ENCODE data around the gene SELENOT.

Gene SELENOT

GRCh38 chr3:150623945-150624344, 20.8 kb downstream of the SELENOT start:
- Histone ChIP-seq H2AFZ (ENCODE audit: low read length) (no peak overlapping the region), H4K20me1 (ENCODE audit: insufficient read depth, low read length, poor library complexity, severe bottlenecking) (peaks cover 38% of the 10 kb centered on the region), H3K79me2 (ENCODE audit: insufficient read depth, low read length) (peaks cover 47% of the 10 kb centered on the region), H3K9me3 (ENCODE audit: insufficient read depth, low read depth, low read length) (no peaks in the 10 kb centered on the region), H3K4me3 (ENCODE audit: low read length, poor library complexity, severe bottlenecking) (no peak overlapping the region), H3K9me2 (replicated peaks; ENCODE audit: low read depth, low read length) (no peaks in the 10 kb centered on the region), H3K4me2 (ENCODE audit: low read depth, low read length, poor library complexity, severe bottlenecking) (no peak overlapping the region), H3K36me3 (ENCODE audit: insufficient read depth, low read length) (peaks cover 51% of the 10 kb centered on the region), H3K9ac (ENCODE audit: low read depth, low read length, poor library complexity, severe bottlenecking) (no peak overlapping the region), H3K27me3 (ENCODE audit: insufficient read depth, low read length, poor library complexity, severe bottlenecking) (no peaks in the 10 kb centered on the region), H3K4me1 (ENCODE audit: insufficient read depth, low read length, poor library complexity, severe bottlenecking) (peaks cover 14% of the 10 kb centered on the region), H3F3A (ENCODE audit: low read depth) (peaks cover 3% of the 10 kb centered on the region; the same call in 1 of the 2 replicates)
- TF ChIP-seq EZH2phosphoT487 (IDR thresholded peaks at IDR 0.05; ENCODE audit: borderline replicate concordance), result no peak
- TF ChIP-seq, protein P1, sequence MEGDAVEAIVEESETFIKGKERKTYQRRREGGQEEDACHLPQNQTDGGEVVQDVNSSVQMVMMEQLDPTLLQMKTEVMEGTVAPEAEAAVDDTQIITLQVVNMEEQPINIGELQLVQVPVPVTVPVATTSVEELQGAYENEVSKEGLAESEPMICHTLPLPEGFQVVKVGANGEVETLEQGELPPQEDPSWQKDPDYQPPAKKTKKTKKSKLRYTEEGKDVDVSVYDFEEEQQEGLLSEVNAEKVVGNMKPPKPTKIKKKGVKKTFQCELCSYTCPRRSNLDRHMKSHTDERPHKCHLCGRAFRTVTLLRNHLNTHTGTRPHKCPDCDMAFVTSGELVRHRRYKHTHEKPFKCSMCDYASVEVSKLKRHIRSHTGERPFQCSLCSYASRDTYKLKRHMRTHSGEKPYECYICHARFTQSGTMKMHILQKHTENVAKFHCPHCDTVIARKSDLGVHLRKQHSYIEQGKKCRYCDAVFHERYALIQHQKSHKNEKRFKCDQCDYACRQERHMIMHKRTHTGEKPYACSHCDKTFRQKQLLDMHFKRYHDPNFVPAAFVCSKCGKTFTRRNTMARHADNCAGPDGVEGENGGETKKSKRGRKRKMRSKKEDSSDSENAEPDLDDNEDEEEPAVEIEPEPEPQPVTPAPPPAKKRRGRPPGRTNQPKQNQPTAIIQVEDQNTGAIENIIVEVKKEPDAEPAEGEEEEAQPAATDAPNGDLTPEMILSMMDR (conservative IDR thresholded peaks at IDR 0.05; ENCODE audit: low read length), result no peak

DNA sequence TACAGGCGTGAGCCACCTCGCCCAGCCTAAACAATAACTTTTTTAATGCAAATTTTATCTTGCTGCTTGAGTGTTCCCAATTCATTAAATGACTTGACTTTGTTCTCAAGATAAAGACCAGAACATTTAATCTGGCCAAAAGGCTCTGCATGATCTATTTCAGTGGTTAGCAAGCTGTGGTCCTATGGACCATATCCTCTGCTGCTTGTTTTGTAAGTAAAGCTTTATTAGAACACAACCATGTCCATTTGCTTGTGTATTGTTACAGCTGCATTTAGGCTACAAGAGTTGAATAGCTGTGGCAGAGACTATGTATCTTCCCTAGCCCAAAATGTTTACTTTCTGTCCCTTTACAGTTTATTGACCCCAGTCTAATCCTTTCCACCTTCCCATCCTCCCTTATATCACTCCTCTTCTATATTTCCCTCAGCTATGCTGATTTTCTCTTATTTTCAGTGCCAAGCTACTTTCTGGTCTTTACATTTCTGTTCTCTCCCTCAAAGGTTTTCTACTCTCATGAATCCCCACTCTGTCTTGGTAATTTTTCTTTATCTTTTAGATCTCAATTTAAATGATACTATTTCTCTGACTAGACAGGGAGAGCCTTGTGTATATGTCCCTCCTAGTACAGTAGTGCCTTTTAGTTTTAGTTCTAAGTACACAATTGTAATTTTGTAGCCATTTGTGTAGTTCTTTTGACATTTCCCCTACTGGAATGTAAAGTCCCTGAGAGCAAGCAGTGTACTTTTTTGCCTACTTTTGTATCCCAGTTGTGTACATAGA, 23.2 kb downstream of the SELENOT start:
- no peaks in the 10 kb centered on the region for H3F3A ChIP-seq (ENCODE audit: low read depth)
- H3K79me2 ChIP-seq (ENCODE audit: insufficient read depth, low read length), result peaks cover 26% of the 10 kb centered on the region
- TF ChIP-seq, protein P1 (conservative IDR thresholded peaks at IDR 0.05; ENCODE audit: low read length), result no peak
- TF ChIP-seq EZH2phosphoT487 (IDR thresholded peaks at IDR 0.05; ENCODE audit: borderline replicate concordance), result no peak
- H3K36me3 ChIP-seq (ENCODE audit: insufficient read depth, low read length), result peaks cover 62% of the 10 kb centered on the region
- no peaks in the 10 kb centered on the region for H3K27me3 ChIP-seq (ENCODE audit: insufficient read depth, low read length, poor library complexity, severe bottlenecking)
- H3K4me1 ChIP-seq (ENCODE audit: insufficient read depth, low read length, poor library complexity, severe bottlenecking), result peaks cover 10% of the 10 kb centered on the region
- no peak overlapping the region for H2AFZ ChIP-seq (ENCODE audit: low read length)
- no peaks in the 10 kb centered on the region for H3K9me3 ChIP-seq (ENCODE audit: insufficient read depth, low read depth, low read length)
- H3K9me2 ChIP-seq (replicated peaks; ENCODE audit: low read depth, low read length), result no peaks in the 10 kb centered on the region
- no peak overlapping the region for H3K4me2 ChIP-seq (ENCODE audit: low read depth, low read length, poor library complexity, severe bottlenecking)
- peaks cover 24% of the 10 kb centered on the region for H4K20me1 ChIP-seq (ENCODE audit: insufficient read depth, low read length, poor library complexity, severe bottlenecking)
- no peak overlapping the region for H3K4me3 ChIP-seq (ENCODE audit: low read length, poor library complexity, severe bottlenecking)
- H3K9ac ChIP-seq (ENCODE audit: low read depth, low read length, poor library complexity, severe bottlenecking), result no peak overlapping the region

GRCh38 chr3:150627557-150627956, 24.4 kb downstream of the SELENOT start:
- Histone ChIP-seq H3K9me2 (replicated peaks; ENCODE audit: low read depth, low read length) (no peaks in the 10 kb centered on the region), H3K79me2 (ENCODE audit: insufficient read depth, low read length) (peaks cover 14% of the 10 kb centered on the region; the same call in 1 of the 2 replicates), H3K4me1 (ENCODE audit: insufficient read depth, low read length, poor library complexity, severe bottlenecking) (no peaks in the 10 kb centered on the region), H2AFZ (ENCODE audit: low read length) (no peak overlapping the region), H3K27me3 (ENCODE audit: insufficient read depth, low read length, poor library complexity, severe bottlenecking) (no peaks in the 10 kb centered on the region), H3K4me3 (ENCODE audit: low read length, poor library complexity, severe bottlenecking) (no peak overlapping the region), H3K9ac (ENCODE audit: low read depth, low read length, poor library complexity, severe bottlenecking) (no peak overlapping the region), H3K9me3 (ENCODE audit: insufficient read depth, low read depth, low read length) (no peaks in the 10 kb centered on the region), H3K36me3 (ENCODE audit: insufficient read depth, low read length) (peaks cover 64% of the 10 kb centered on the region), H3K4me2 (ENCODE audit: low read depth, low read length, poor library complexity, severe bottlenecking) (no peak overlapping the region), H3F3A (ENCODE audit: low read depth) (no peaks in the 10 kb centered on the region), H4K20me1 (ENCODE audit: insufficient read depth, low read length, poor library complexity, severe bottlenecking) (peaks cover 12% of the 10 kb centered on the region)
- no peak for TF ChIP-seq EZH2phosphoT487 (IDR thresholded peaks at IDR 0.05; ENCODE audit: borderline replicate concordance)
- TF ChIP-seq, protein P1 (conservative IDR thresholded peaks at IDR 0.05; ENCODE audit: low read length), result no peak
